ENCODE results near the gene SAPCD2.

- TF ChIP-seq, protein P1, sequence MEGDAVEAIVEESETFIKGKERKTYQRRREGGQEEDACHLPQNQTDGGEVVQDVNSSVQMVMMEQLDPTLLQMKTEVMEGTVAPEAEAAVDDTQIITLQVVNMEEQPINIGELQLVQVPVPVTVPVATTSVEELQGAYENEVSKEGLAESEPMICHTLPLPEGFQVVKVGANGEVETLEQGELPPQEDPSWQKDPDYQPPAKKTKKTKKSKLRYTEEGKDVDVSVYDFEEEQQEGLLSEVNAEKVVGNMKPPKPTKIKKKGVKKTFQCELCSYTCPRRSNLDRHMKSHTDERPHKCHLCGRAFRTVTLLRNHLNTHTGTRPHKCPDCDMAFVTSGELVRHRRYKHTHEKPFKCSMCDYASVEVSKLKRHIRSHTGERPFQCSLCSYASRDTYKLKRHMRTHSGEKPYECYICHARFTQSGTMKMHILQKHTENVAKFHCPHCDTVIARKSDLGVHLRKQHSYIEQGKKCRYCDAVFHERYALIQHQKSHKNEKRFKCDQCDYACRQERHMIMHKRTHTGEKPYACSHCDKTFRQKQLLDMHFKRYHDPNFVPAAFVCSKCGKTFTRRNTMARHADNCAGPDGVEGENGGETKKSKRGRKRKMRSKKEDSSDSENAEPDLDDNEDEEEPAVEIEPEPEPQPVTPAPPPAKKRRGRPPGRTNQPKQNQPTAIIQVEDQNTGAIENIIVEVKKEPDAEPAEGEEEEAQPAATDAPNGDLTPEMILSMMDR (IDR thresholded peaks at IDR 0.05): no peak
- no peak for TF ChIP-seq POLR2A (IDR thresholded peaks at IDR 0.05)
Measured at GRCh38 chr9:137057545-137057944, 12.8 kb downstream of the SAPCD2 start.

All from right lobe of liver (tissue), 4 donors.